ENCODE results near the gene MAEL.

The MAEL gene

DNA sequence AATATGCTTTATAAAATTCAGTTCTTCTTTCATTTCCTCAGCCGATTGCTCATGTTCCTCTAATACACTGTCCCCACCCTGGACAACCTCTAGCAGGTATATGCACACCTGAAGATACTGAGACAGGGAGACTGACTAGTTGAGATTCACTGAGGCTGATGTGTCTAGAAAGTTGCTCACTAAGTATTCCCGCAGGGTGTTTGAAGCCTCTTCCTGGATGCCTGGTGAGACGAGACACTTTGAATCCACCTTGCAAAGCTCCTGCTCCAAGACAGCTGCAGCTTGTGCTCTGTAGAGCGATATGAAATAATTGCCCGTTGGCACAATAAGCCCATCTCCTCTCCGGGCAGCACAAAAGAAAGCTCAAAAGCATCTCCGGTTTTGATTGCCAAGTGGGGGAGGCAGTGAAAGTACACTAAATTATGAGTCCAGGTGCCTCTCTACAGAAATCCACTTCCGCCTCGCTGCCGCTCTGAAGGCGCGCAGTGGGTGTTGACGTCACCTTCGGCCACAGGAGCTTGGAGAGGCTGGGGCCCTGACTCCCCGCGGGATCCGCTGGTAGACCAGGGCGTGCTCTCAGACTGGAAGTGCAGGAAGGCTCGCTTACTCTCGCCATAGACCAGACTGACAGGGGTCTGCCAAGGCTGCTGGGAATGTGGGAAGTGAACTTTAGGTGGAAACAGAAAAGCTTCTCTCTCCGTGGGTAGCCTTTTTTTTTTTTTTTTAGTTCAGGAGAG is 54.8 kb downstream of the MAEL start (continued):
- TF ChIP-seq, protein P1, sequence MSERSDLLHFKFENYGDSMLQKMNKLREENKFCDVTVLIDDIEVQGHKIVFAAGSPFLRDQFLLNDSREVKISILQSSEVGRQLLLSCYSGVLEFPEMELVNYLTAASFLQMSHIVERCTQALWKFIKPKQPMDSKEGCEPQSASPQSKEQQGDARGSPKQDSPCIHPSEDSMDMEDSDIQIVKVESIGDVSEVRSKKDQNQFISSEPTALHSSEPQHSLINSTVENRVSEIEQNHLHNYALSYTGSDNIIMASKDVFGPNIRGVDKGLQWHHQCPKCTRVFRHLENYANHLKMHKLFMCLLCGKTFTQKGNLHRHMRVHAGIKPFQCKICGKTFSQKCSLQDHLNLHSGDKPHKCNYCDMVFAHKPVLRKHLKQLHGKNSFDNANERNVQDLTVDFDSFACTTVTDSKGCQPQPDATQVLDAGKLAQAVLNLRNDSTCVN (tag by site-specific recombination; optimal IDR thresholded peaks at IDR 0.05): peak; percentile 48
- TF ChIP-seq, protein P2, sequence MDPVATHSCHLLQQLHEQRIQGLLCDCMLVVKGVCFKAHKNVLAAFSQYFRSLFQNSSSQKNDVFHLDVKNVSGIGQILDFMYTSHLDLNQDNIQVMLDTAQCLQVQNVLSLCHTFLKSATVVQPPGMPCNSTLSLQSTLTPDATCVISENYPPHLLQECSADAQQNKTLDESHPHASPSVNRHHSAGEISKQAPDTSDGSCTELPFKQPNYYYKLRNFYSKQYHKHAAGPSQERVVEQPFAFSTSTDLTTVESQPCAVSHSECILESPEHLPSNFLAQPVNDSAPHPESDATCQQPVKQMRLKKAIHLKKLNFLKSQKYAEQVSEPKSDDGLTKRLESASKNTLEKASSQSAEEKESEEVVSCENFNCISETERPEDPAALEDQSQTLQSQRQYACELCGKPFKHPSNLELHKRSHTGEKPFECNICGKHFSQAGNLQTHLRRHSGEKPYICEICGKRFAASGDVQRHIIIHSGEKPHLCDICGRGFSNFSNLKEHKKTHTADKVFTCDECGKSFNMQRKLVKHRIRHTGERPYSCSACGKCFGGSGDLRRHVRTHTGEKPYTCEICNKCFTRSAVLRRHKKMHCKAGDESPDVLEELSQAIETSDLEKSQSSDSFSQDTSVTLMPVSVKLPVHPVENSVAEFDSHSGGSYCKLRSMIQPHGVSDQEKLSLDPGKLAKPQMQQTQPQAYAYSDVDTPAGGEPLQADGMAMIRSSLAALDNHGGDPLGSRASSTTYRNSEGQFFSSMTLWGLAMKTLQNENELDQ (tag by site-specific recombination; IDR thresholded peaks at IDR 0.05; ENCODE audit: low read depth): no peak
- TF ChIP-seq ZFP69B (tag by site-specific recombination; IDR thresholded peaks at IDR 0.05): no peak
- TF ChIP-seq ZNF274 (IDR thresholded peaks at IDR 0.05; ENCODE audit: low read length): no peak
- TF ChIP-seq ZNF274 (tag by site-specific recombination; IDR thresholded peaks at IDR 0.05; ENCODE audit: borderline replicate concordance): no peak
- TF ChIP-seq ZNF776 (tag by site-specific recombination; IDR thresholded peaks at IDR 0.05; ENCODE audit: borderline replicate concordance): no peak
- TF ChIP-seq ZNF433 (tag by site-specific recombination; IDR thresholded peaks at IDR 0.05; ENCODE audit: low read depth): no peak
- TF ChIP-seq ZNF394 (tag by site-specific recombination; IDR thresholded peaks at IDR 0.05; ENCODE audit: borderline replicate concordance): peak; percentile 15; the same call in 1 of the 2 replicates
- TF ChIP-seq ZNF341 (tag by site-specific recombination; IDR thresholded peaks at IDR 0.05; ENCODE audit: low read depth): peak; percentile 73
- TF ChIP-seq, protein P3, sequence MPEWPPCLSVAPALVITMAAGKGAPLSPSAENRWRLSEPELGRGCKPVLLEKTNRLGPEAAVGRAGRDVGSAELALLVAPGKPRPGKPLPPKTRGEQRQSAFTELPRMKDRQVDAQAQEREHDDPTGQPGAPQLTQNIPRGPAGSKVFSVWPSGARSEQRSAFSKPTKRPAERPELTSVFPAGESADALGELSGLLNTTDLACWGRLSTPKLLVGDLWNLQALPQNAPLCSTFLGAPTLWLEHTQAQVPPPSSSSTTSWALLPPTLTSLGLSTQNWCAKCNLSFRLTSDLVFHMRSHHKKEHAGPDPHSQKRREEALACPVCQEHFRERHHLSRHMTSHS (tag by site-specific recombination; IDR thresholded peaks at IDR 0.05): no peak
- no peak for TF ChIP-seq SALL2 (tag by site-specific recombination; IDR thresholded peaks at IDR 0.05; ENCODE audit: borderline replicate concordance)
- TF ChIP-seq ZNF311 (tag by site-specific recombination; IDR thresholded peaks at IDR 0.05; ENCODE audit: borderline replicate concordance): no peak
- no peak for TF ChIP-seq ZNF677 (tag by site-specific recombination; IDR thresholded peaks at IDR 0.05)
- no peak for TF ChIP-seq BCL6B (tag by site-specific recombination; IDR thresholded peaks at IDR 0.05)
- TF ChIP-seq GLIS2 (tag by site-specific recombination; IDR thresholded peaks at IDR 0.05): peak; percentile 64
- TF ChIP-seq ZNF366 (tag by site-specific recombination; conservative IDR thresholded peaks at IDR 0.05): no peak
- TF ChIP-seq ZNF423 (tag by site-specific recombination; IDR thresholded peaks at IDR 0.05): no peak
- no peak for TF ChIP-seq REST (tag by site-specific recombination; IDR thresholded peaks at IDR 0.05)
- peak; percentile 79 for TF ChIP-seq ZNF518A (tag by site-specific recombination; conservative IDR thresholded peaks at IDR 0.05; ENCODE audit: low read depth)
- no peak for TF ChIP-seq ZNF549 (tag by site-specific recombination; IDR thresholded peaks at IDR 0.05)
- no peak for TF ChIP-seq RBAK (tag by site-specific recombination; IDR thresholded peaks at IDR 0.05)
- no peak for TF ChIP-seq BCL11B (tag by site-specific recombination; IDR thresholded peaks at IDR 0.05; ENCODE audit: low read depth)
- TF ChIP-seq ZNF302 (tag by site-specific recombination; IDR thresholded peaks at IDR 0.05; ENCODE audit: low read depth): no peak
- TF ChIP-seq ZNF24 (tag by site-specific recombination; IDR thresholded peaks at IDR 0.05): peak; percentile 35; the same call in 1 of the 2 replicates
- TF ChIP-seq ZNF132 (tag by site-specific recombination; IDR thresholded peaks at IDR 0.05; ENCODE audit: borderline replicate concordance): no peak

Data from HEK293 (cell line).